ENCODE measurements around the gene F2RL3.

F2RL3 gene

DNA sequence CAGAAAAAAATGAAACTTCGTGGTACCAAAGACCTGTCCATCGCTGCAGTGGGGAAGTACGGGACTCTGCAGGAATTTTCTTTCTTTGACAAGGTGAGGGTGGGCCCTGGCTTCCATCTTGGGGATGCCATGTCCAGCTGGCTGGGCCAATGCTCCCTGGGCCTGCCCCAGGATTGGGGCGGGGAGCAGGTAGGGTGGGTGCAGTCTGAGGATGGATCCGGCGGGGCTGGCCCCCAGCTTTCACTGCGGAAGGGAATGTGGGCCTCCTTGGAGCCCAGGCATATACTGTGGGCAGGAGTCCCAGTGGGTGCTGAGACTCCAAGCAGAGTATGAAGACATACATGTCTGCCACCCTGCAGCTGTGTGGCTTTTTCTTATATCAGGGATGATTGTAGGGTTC lies 35.7 kb upstream of the F2RL3 start:
- TF ChIP-seq, protein P1, sequence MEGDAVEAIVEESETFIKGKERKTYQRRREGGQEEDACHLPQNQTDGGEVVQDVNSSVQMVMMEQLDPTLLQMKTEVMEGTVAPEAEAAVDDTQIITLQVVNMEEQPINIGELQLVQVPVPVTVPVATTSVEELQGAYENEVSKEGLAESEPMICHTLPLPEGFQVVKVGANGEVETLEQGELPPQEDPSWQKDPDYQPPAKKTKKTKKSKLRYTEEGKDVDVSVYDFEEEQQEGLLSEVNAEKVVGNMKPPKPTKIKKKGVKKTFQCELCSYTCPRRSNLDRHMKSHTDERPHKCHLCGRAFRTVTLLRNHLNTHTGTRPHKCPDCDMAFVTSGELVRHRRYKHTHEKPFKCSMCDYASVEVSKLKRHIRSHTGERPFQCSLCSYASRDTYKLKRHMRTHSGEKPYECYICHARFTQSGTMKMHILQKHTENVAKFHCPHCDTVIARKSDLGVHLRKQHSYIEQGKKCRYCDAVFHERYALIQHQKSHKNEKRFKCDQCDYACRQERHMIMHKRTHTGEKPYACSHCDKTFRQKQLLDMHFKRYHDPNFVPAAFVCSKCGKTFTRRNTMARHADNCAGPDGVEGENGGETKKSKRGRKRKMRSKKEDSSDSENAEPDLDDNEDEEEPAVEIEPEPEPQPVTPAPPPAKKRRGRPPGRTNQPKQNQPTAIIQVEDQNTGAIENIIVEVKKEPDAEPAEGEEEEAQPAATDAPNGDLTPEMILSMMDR (conservative IDR thresholded peaks at IDR 0.05) = no peak
- TF ChIP-seq ZFX (IDR thresholded peaks at IDR 0.05) = no peak
- H3K27ac ChIP-seq = no peak overlapping the region

DNA sequence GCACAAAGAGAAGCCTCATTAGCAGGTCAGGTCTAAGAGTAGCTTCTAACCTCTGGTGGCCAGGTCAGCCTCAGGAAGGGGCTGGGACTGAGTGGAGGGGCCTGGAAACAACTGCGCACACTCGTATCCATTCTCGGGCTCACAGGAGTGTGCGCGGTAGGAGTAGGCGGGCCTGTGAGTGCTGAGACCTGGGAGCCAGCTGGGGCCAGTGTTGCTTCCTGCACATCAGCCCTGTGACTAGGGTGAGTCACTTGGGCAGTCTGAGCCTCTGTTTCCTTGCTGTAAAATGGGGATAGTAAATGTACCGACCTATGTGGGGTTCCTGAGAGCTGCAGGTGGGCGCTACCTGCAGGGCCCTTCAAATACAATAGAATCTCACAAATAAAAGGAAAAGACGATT lies 32.7 kb upstream of the F2RL3 start:
- H3K27ac ChIP-seq = no peak overlapping the region
- no peak for TF ChIP-seq ZFX (IDR thresholded peaks at IDR 0.05)
- TF ChIP-seq, protein P1 (conservative IDR thresholded peaks at IDR 0.05) = no peak

- no peak for TF ChIP-seq ZFX (IDR thresholded peaks at IDR 0.05)
- TF ChIP-seq, protein P1 (conservative IDR thresholded peaks at IDR 0.05) = no peak
- H3K27ac ChIP-seq = no peak overlapping the region
Measured at GRCh38 chr19:16859626-16860025, 29.2 kb upstream of the F2RL3 start.

DNA sequence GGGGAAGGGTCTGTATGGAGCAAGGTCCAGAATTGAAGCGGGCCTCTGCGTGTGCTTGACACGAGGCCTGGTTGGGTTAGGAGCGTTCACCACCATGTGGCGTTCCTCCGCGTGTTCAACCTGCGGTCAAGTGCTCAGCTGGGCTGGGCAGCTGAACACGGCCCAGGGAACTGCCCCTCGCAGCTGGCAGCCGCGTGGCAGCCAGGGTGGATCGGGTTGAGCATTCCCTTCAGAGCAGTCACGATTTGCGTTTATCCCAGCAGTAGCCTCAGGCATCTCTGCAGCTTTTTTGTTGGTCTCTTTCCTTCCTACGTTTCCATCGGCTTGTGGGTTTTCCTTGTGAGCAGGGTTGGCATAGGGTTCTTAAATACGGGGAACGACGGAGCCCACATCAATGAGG lies 28.7 kb upstream of the F2RL3 start:
- no peak overlapping the region for H3K27ac ChIP-seq
- no peak for TF ChIP-seq ZFX (IDR thresholded peaks at IDR 0.05)
- TF ChIP-seq, protein P1 (conservative IDR thresholded peaks at IDR 0.05) = no peak

DNA sequence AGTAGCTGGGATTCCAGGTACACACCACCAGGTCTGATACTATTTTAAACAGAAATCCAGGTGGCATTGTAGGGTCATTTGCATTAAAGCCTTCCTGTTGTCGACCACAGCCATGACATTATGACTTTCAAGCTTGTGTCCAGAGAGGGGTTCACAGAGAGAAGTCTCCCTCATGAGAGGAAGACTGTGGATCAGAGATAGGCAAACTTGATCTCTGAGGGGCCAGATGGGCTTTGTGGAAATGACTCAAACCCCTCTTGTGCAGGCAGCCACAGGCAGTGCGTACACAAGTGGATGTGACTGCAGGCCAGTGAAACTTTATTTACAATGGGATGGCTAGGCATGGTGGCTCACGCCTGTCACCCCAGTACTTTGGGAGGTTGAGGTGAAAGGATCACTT lies 27.8 kb upstream of the F2RL3 start:
- H3K27ac ChIP-seq = no peak overlapping the region

DNA sequence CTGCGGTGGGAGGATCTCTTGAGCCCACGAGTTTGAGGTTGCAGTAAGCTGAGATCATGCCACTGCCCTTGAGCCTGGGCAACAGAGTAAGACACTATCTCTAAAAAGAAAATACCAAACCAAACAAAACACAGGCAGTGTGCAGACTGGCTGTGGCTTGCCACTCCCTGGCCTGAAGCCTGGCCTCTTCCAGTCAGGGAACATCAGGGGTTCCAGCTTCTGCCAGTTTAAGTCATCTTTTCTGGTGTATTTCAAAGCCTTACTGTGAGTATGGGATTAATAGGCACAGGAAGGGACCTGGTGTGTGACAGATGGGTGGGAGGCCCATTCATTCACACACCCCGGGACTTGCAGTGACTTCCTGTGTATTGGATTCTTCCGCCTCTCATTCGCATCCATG lies 27.0 kb upstream of the F2RL3 start:
- H3K27ac ChIP-seq = no peak overlapping the region
- TF ChIP-seq, protein P1 (conservative IDR thresholded peaks at IDR 0.05) = no peak
- no peak for TF ChIP-seq ZFX (IDR thresholded peaks at IDR 0.05)

More for the DNA sequence above, 27.8 kb upstream of the F2RL3 start:
- TF ChIP-seq ZFX (IDR thresholded peaks at IDR 0.05) = no peak
- TF ChIP-seq, protein P1 (conservative IDR thresholded peaks at IDR 0.05) = no peak

DNA sequence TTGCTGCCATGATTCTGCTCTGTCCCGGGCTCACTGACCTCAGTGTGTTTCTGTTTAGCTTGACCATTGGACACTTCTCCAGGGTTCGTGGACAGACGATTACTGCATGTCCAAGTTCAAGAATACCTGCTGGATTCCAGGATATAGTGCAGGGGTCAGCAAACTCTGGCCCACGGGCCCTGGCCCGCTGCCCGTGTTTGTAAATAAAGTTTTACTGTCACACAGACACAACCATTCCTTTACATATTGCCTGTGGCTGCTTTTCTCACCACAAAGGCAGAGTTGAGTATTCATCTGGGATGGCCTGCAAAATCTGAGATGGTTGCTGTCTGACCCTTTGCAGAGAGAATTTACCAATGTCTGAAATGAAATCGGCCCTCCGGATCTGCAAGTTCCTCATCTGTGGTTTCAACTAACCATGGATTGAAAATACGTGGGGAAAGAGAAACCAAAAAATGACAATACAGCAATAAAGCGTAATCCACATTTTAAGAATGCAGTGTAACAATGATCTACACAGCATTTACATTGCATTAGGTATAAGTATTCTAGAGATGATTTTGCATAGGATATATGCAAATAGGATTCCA lies 25.9 kb upstream of the F2RL3 start:
- no peak for TF ChIP-seq ZFX (IDR thresholded peaks at IDR 0.05)
- TF ChIP-seq, protein P1 (conservative IDR thresholded peaks at IDR 0.05) = no peak
- no peak overlapping the region for H3K27ac ChIP-seq

Data from C4-2B (cell line).